HG02885 (cell line): ENCODE data around the gene MEAF6.

Experiments
- ATAC-seq: cut with Tn5 transposase; IDR thresholded peaks from one replicate; pipeline ENCODE4 v1.9.1; 2021; ENCODE audit warnings: mild to moderate bottlenecking; ENCODE audit not compliant: unreplicated experiment, poor library complexity

The MEAF6 gene

DNA sequence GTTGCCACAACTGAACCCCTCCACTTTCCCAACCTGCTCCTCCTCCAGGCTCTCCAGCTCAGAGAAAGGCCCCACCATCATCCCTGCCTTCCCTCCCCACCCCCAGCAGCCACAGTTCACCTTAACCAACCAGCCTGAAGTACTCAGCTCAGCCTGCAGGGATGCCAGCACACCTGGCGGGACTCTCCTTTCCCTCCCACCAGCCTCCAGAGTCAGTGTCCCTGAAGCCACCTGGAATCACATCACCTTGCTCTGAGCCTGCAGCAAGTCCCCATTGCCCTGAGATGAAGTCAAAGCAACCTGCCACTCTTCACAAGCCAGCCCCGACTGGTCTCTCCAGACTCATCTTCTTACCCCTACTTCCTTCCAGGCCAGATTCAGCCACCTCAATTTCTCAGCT, 66.4 kb downstream of the MEAF6 start:
- ATAC-seq, result no peak

DNA sequence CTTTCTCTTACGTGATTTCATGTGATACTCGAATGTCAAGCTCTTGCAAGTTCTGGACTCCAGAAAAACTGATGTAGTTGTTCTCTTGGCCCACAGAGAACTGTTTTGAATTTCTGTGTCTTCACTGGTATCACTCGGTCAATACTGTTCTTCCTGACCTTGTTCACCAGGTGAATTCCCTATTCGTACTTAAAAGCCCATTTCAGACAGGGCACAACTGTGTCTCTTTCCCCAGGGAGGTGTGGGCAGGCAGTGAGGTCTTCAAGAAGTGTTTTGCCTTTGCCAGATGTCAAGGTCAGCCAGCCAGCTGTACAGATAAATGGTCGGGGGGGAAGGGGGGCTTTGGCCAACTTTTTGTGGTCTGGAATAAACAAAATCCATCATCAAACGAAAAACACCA, 67.7 kb downstream of the MEAF6 start:
- no peak for ATAC-seq

DNA sequence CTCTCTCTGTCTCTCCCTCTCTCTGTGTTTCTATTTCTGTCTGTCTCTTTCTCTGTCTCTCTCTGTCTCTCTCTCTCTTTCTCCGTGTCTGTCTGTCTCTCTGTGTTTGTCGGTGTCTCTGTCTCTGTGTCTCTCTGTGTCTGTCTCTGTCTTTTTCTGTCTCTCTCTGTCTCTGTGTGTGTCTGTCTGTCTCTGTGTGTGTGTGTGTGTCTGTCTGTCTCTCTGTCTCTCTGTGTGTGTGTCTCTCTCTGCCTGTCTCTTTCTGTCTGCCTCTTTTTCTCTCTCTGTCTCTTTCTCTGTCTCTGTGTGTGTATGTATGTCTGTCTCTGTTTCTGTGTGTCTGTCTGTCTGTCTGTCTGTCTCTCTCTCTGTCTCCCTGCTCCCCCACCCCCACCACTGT, 71.9 kb downstream of the MEAF6 start:
- no peak for ATAC-seq
